ENCODE measurements around the gene MYT1. TPM values are rescaled to one million over a fixed set of nuclear protein-coding genes. Genes with fewer than 3 reads are reported as not detected.
"Not testable (repeated sequence)": the region's sequence is repeated elsewhere in the genome, so short reads cannot be mapped to it uniquely, and the experiment has no call there.

MYT1 gene
- polyA plus RNA-seq, 1 experiment: not detected

- TF ChIP-seq CTCF (IDR thresholded peaks at IDR 0.05; ENCODE audit: insufficient read depth, low read depth, low read length): no peak
- no peak for DNase-seq (ENCODE audit: low read depth)
- CTCF ChIA-PET: no interaction called here
- POLR2A ChIA-PET: no interaction called here
- Histone ChIP-seq H3K27me3 (ENCODE audit: control insufficient read depth, insufficient read depth, low read length) (peaks cover 2% of the 10 kb centered on the region), H3K4me3 (ENCODE audit: low read depth, low read length) (no peak overlapping the region), H3K36me3 (ENCODE audit: control insufficient read depth, insufficient read depth, low read length) (no peaks in the 10 kb centered on the region)
Measured at GRCh38 chr20:64176971-64177370, 12.7 kb downstream of the MYT1 start.

GRCh38 chr20:64177384-64177783 lies 13.1 kb downstream of the MYT1 start:
- H3K36me3 ChIP-seq (ENCODE audit: control insufficient read depth, insufficient read depth, low read length): no peaks in the 10 kb centered on the region
- H3K27me3 ChIP-seq (ENCODE audit: control insufficient read depth, insufficient read depth, low read length): peaks cover 2% of the 10 kb centered on the region
- TF ChIP-seq CTCF (IDR thresholded peaks at IDR 0.05; ENCODE audit: insufficient read depth, low read depth, low read length): no peak
- no peak overlapping the region for H3K4me3 ChIP-seq (ENCODE audit: low read depth, low read length)
- CTCF ChIA-PET: no interaction called here
- DNase-seq (ENCODE audit: low read depth): no peak
- POLR2A ChIA-PET: no interaction called here

DNA sequence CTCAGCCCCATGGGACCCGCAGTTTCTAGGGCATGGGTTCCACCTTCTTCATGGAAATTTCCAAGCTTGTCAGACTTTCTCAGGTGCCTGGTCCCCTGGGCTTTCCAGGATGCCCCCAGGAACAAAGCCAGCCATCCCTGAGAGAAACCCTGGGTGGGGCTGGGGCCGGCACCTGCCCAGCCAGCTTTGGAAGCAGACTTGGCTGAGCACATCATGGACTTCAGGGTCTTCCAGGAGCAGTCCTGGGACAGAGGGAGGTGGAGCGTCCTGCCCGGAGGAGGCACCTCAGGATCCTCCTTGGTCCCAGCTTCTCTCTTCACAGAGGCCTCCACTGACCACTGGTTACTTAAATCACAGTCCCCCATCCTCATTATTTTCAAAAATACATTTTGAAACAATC lies 13.5 kb downstream of the MYT1 start:
- DNase-seq (ENCODE audit: low read depth): no peak
- CTCF ChIA-PET: no interaction called here

DNA sequence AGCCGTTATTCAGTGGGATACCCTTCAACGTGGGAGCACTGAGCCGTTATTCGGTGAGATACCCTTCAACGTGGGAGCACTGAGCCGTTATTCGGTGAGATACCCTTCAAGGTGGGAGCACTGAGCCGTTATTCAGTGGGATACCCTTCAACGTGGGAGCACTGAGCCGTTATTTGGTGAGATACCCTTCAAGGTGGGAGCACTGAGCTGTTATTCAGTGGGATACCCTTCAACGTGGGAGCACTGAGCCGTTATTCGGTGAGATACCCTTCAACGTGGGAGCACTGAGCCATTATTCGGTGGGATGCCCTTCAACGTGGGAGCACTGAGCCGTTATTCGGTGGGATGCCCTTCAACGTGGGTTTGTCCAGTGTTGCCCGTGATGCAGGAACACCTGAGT lies 14.7 kb downstream of the MYT1 start:
- CTCF ChIA-PET; H3K36me3 ChIP-seq (ENCODE audit: control insufficient read depth, insufficient read depth, low read length); H3K27me3 ChIP-seq (ENCODE audit: control insufficient read depth, insufficient read depth, low read length); POLR2A ChIA-PET; DNase-seq (ENCODE audit: low read depth); H3K4me3 ChIP-seq (ENCODE audit: low read depth, low read length): not testable (repeated sequence)

More for the DNA sequence above, 13.5 kb downstream of the MYT1 start:
- Histone ChIP-seq H3K27me3 (ENCODE audit: control insufficient read depth, insufficient read depth, low read length) (peaks cover 2% of the 10 kb centered on the region), H3K4me3 (ENCODE audit: low read depth, low read length) (no peak overlapping the region), H3K36me3 (ENCODE audit: control insufficient read depth, insufficient read depth, low read length) (no peaks in the 10 kb centered on the region)
- no peak for TF ChIP-seq CTCF (IDR thresholded peaks at IDR 0.05; ENCODE audit: insufficient read depth, low read depth, low read length)
- POLR2A ChIA-PET: no interaction called here

DNA sequence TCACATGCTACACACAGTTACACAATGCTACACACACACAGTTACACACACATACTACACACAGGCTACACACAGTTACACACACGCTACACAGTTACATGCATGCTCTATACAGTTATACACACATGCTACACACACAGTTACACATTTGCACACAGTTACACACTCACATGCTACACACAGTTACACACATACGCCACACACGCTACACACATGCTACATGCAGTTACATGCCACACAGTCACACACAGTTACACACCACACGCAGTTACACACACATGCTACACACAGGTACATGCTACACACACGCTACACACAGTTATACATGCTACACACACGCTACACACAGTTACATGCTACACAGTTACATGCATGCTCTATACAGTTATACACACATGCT lies 15.6 kb downstream of the MYT1 start:
- Histone ChIP-seq H3K36me3 (ENCODE audit: control insufficient read depth, insufficient read depth, low read length) (no peaks in the 10 kb centered on the region), H3K27me3 (ENCODE audit: control insufficient read depth, insufficient read depth, low read length) (no peaks in the 10 kb centered on the region; the same call in 1 of the 2 replicates), H3K4me3 (ENCODE audit: low read depth, low read length) (no peak overlapping the region)
- ChIA-PET POLR2A (no interaction called here), CTCF (no interaction called here)
- TF ChIP-seq CTCF (IDR thresholded peaks at IDR 0.05; ENCODE audit: insufficient read depth, low read depth, low read length): no peak
- DNase-seq (ENCODE audit: low read depth): no peak

GRCh38 chr20:64180673-64181072 lies 16.4 kb downstream of the MYT1 start:
- no peak for DNase-seq (ENCODE audit: low read depth)
- TF ChIP-seq CTCF (IDR thresholded peaks at IDR 0.05; ENCODE audit: insufficient read depth, low read depth, low read length): no peak
- CTCF ChIA-PET: no interaction called here
- H3K36me3 ChIP-seq (ENCODE audit: control insufficient read depth, insufficient read depth, low read length): no peaks in the 10 kb centered on the region
- POLR2A ChIA-PET: no interaction called here
- H3K4me3 ChIP-seq (ENCODE audit: low read depth, low read length): no peak overlapping the region
- H3K27me3 ChIP-seq (ENCODE audit: control insufficient read depth, insufficient read depth, low read length): no peaks in the 10 kb centered on the region; the same call in 1 of the 2 replicates
